Astrocyte of the cerebellum (primary cell): ENCODE measurements around the gene NEURL1.

Source experiments
- DNase-seq: peaks from one replicate; pipeline ENCODE4 v3.0.0-alpha.2; 2011; ENCODE audit warnings: low read depth
- H3K4me3 ChIP-seq: 2 replicates; pipeline ENCODE4 v1.5.1; 2011; ENCODE audit warnings: mild to moderate bottlenecking, low read depth, low read length, moderate library complexity
- CTCF ChIP-seq: IDR thresholded peaks from 2 replicates; pipeline ENCODE4 v1.5.1; 2012; ENCODE audit warnings: low read length, low read depth, moderate library complexity, mild to moderate bottlenecking; ENCODE audit errors: missing control alignments
- in situ Hi-C: cut with HindIII; loops from 2 replicates; pipeline ENCODE4 v1.10.0; 2017; ENCODE audit warnings: low sequenced_read_pairs

The NEURL1 gene

GRCh38 chr10:103572347-103573204 lies 79.1 kb downstream of the NEURL1 start:
- in situ Hi-C loops, result no loop called here
- no peak for TF ChIP-seq CTCF
- no peak overlapping the region for H3K4me3 ChIP-seq
- DNase-seq, result no peak

- DNase-seq, result no peak
- TF ChIP-seq CTCF, result no peak
- no peak overlapping the region for H3K4me3 ChIP-seq
- in situ Hi-C loops, result no loop called here
Observed at GRCh38 chr10:103573205-103573487, 79.6 kb downstream of the NEURL1 start.

- in situ Hi-C loops, result loop anchor here (5.0 kb wide), 1 partner anchor 47 kb away; no protein-coding TSS in a partner anchor
- TF ChIP-seq CTCF, result no peak
- no peak for DNase-seq
- no peak overlapping the region for H3K4me3 ChIP-seq
Observed at GRCh38 chr10:103574097-103575061, 80.9 kb downstream of the NEURL1 start.

- no peak for DNase-seq
- no peak overlapping the region for H3K4me3 ChIP-seq
- TF ChIP-seq CTCF, result no peak
- in situ Hi-C loops, result loop anchor here (5.0 kb wide), 1 partner anchor 48 kb away; no protein-coding TSS in a partner anchor
Observed at GRCh38 chr10:103575416-103576075, 82.0 kb downstream of the NEURL1 start.

- TF ChIP-seq CTCF, result no peak
- no peak for DNase-seq
- no peak overlapping the region for H3K4me3 ChIP-seq
- in situ Hi-C loops, result loop anchor here (5.0 kb wide), 1 partner anchor 49 kb away; no protein-coding TSS in a partner anchor
Observed at GRCh38 chr10:103576076-103576471, 82.6 kb downstream of the NEURL1 start.

GRCh38 chr10:103576862-103577261 lies 83.4 kb downstream of the NEURL1 start:
- no peak for TF ChIP-seq CTCF
- no peak overlapping the region for H3K4me3 ChIP-seq
- in situ Hi-C loops, result loop anchor here (5.0 kb wide), 1 partner anchor 50 kb away; no protein-coding TSS in a partner anchor
- DNase-seq, result no peak
